Activated CD4-positive, alpha-beta memory T cell treated with anti-CD3 and anti-CD28 coated beads, Interleukin-2, amount 10 ng/mL, durations not matched to agents 7 days and 5 days (primary cell): Measurements from ENCODE around the gene CCDC63. TPM values are rescaled to one million over a fixed set of nuclear protein-coding genes. Genes with fewer than 3 reads are reported as not detected.

Experiments
- CTCF ChIA-PET: fragments of 350-600 bp; sonication (Branson Sonifier 250); formaldehyde crosslinking; loops from one replicate; lab custom pipeline; 2021; ENCODE audit warnings: antibody characterized with exemption, inconsistent platforms; lab: Charles Lee
- POLR2A ChIA-PET: fragments of 350-600 bp; sonication (Branson Sonifier 250); formaldehyde crosslinking; loops from one replicate; lab custom pipeline; 2021; ENCODE audit warnings: antibody characterized with exemption; lab: Charles Lee
- DNase-seq: peaks from one replicate; pipeline ENCODE4 v3.0.0-alpha.2; 2020
- H3K27ac Mint-ChIP-seq: one replicate; pipeline ENCODE4 v1.8.0; 2021; ENCODE audit warnings: mild to moderate bottlenecking, mixed read lengths
- H3K27me3 Mint-ChIP-seq: one replicate; pipeline ENCODE4 v1.8.0; 2021; ENCODE audit warnings: mixed read lengths
- H3K36me3 Mint-ChIP-seq: one replicate; pipeline ENCODE4 v1.8.0; 2021; ENCODE audit warnings: low read depth, mixed read lengths
- H3K4me1 Mint-ChIP-seq: one replicate; pipeline ENCODE4 v1.8.0; 2021; ENCODE audit warnings: mixed read lengths
- H3K4me3 Mint-ChIP-seq: one replicate; pipeline ENCODE4 v1.8.0; 2021; ENCODE audit warnings: mild to moderate bottlenecking, mixed read lengths
- H3K9me3 Mint-ChIP-seq: one replicate; pipeline ENCODE4 v1.8.0; 2021; ENCODE audit warnings: mixed read lengths
- total RNA-seq, 2 experiments: library from RNA; stranded (reverse); gene quantifications; one replicate each; pipeline ENCODE4 v1.2.3, GENCODE V29; 2021

Gene CCDC63
- total RNA-seq, 2 experiments from 2014 or later = not detected

- Mint-ChIP-seq H3K4me1 (peaks cover 2% of the 10 kb centered on the region), H3K4me3 (no peak overlapping the region), H3K27me3 (peaks cover 5% of the 10 kb centered on the region), H3K27ac (no peak overlapping the region), H3K36me3 (no peaks in the 10 kb centered on the region), H3K9me3 (no peaks in the 10 kb centered on the region)
- no peak for DNase-seq
- ChIA-PET POLR2A (no interaction called here), CTCF (no interaction called here)
These were observed 59.3 kb downstream of the CCDC63 start for GRCh38 chr12:110906083-110906482.

GRCh38 chr12:110906516-110906915 is 59.7 kb downstream of the CCDC63 start:
- H3K9me3 Mint-ChIP-seq = no peaks in the 10 kb centered on the region
- peaks cover 4% of the 10 kb centered on the region for H3K27me3 Mint-ChIP-seq

GRCh38 chr12:110906985-110907384 is 60.2 kb downstream of the CCDC63 start:
- CTCF ChIA-PET = no interaction called here
- Mint-ChIP-seq H3K27me3 (peaks cover 2% of the 10 kb centered on the region), H3K36me3 (no peaks in the 10 kb centered on the region), H3K4me1 (peaks cover 2% of the 10 kb centered on the region), H3K4me3 (no peak overlapping the region), H3K9me3 (no peaks in the 10 kb centered on the region), H3K27ac (no peak overlapping the region)
- no peak for DNase-seq
- POLR2A ChIA-PET = no interaction called here

More at GRCh38 chr12:110906516-110906915, 59.7 kb downstream of the CCDC63 start:
- Mint-ChIP-seq H3K27ac (no peak overlapping the region), H3K4me3 (no peak overlapping the region), H3K4me1 (peaks cover 2% of the 10 kb centered on the region), H3K36me3 (no peaks in the 10 kb centered on the region)
- POLR2A ChIA-PET = no interaction called here
- DNase-seq = no peak
- CTCF ChIA-PET = no interaction called here

GRCh38 chr12:110907583-110907982 is 60.8 kb downstream of the CCDC63 start:
- H3K27ac Mint-ChIP-seq = no peak overlapping the region
- CTCF ChIA-PET = no interaction called here
- H3K9me3 Mint-ChIP-seq = no peaks in the 10 kb centered on the region
- POLR2A ChIA-PET = no interaction called here
- no peak overlapping the region for H3K4me3 Mint-ChIP-seq
- no peaks in the 10 kb centered on the region for H3K27me3 Mint-ChIP-seq
- DNase-seq = no peak
- H3K36me3 Mint-ChIP-seq = no peaks in the 10 kb centered on the region
- H3K4me1 Mint-ChIP-seq = peaks cover 2% of the 10 kb centered on the region

GRCh38 chr12:110908377-110909152 is 61.8 kb downstream of the CCDC63 start:
- CTCF ChIA-PET = interaction anchor here (0.7 kb wide), 1 partner anchor 10 kb away, joined by 3 read pairs; no protein-coding TSS in a partner anchor
- H3K36me3 Mint-ChIP-seq = no peaks in the 10 kb centered on the region

GRCh38 chr12:110912263-110912662 is 65.5 kb downstream of the CCDC63 start:
- no peak for DNase-seq
- ChIA-PET CTCF (no interaction called here), POLR2A (no interaction called here)
- H3K9me3 Mint-ChIP-seq = no peaks in the 10 kb centered on the region
- H3K36me3 Mint-ChIP-seq = no peaks in the 10 kb centered on the region
- H3K27me3 Mint-ChIP-seq = peaks cover 2% of the 10 kb centered on the region
- H3K27ac Mint-ChIP-seq = no peak overlapping the region
- no peaks in the 10 kb centered on the region for H3K4me1 Mint-ChIP-seq
- no peak overlapping the region for H3K4me3 Mint-ChIP-seq

More at GRCh38 chr12:110908377-110909152, 61.8 kb downstream of the CCDC63 start:
- H3K9me3 Mint-ChIP-seq = no peaks in the 10 kb centered on the region
- POLR2A ChIA-PET = no interaction called here
- peaks cover 2% of the 10 kb centered on the region for H3K4me1 Mint-ChIP-seq
- no peak overlapping the region for H3K27ac Mint-ChIP-seq
- no peaks in the 10 kb centered on the region for H3K27me3 Mint-ChIP-seq
- no peak overlapping the region for H3K4me3 Mint-ChIP-seq
- no peak for DNase-seq

- CTCF ChIA-PET = no interaction called here
- H3K36me3 Mint-ChIP-seq = no peaks in the 10 kb centered on the region
These were observed 66.6 kb downstream of the CCDC63 start for GRCh38 chr12:110913119-110914056.

GRCh38 chr12:110916295-110916875 is 69.6 kb downstream of the CCDC63 start:
- no peaks in the 10 kb centered on the region for H3K36me3 Mint-ChIP-seq
- CTCF ChIA-PET = no interaction called here
- DNase-seq = no peak
- POLR2A ChIA-PET = no interaction called here
- H3K27me3 Mint-ChIP-seq = peaks cover 2% of the 10 kb centered on the region
- no peaks in the 10 kb centered on the region for H3K4me1 Mint-ChIP-seq
- H3K9me3 Mint-ChIP-seq = no peaks in the 10 kb centered on the region
- H3K4me3 Mint-ChIP-seq = no peak overlapping the region
- H3K27ac Mint-ChIP-seq = no peak overlapping the region

More at GRCh38 chr12:110913119-110914056, 66.6 kb downstream of the CCDC63 start:
- Mint-ChIP-seq H3K27me3 (peaks cover 2% of the 10 kb centered on the region), H3K27ac (no peak overlapping the region), H3K9me3 (no peaks in the 10 kb centered on the region), H3K4me1 (no peaks in the 10 kb centered on the region), H3K4me3 (no peak overlapping the region)
- no peak for DNase-seq
- POLR2A ChIA-PET = no interaction called here

- no peaks in the 10 kb centered on the region for H3K4me1 Mint-ChIP-seq
- ChIA-PET CTCF (no interaction called here), POLR2A (no interaction called here)
- H3K36me3 Mint-ChIP-seq = no peaks in the 10 kb centered on the region
- H3K9me3 Mint-ChIP-seq = no peaks in the 10 kb centered on the region
- peaks cover 2% of the 10 kb centered on the region for H3K27me3 Mint-ChIP-seq
- H3K4me3 Mint-ChIP-seq = no peak overlapping the region
- no peak overlapping the region for H3K27ac Mint-ChIP-seq
- DNase-seq = no peak
These were observed 70.7 kb downstream of the CCDC63 start for GRCh38 chr12:110917467-110917866.

- Mint-ChIP-seq H3K4me3 (no peak overlapping the region), H3K9me3 (no peaks in the 10 kb centered on the region), H3K36me3 (no peaks in the 10 kb centered on the region), H3K27ac (no peak overlapping the region), H3K27me3 (peaks cover 2% of the 10 kb centered on the region), H3K4me1 (no peaks in the 10 kb centered on the region)
- DNase-seq = no peak
- POLR2A ChIA-PET = no interaction called here
- CTCF ChIA-PET = no interaction called here
These were observed 71.2 kb downstream of the CCDC63 start for GRCh38 chr12:110917961-110918360.

- Mint-ChIP-seq H3K36me3 (no peaks in the 10 kb centered on the region), H3K9me3 (no peaks in the 10 kb centered on the region), H3K27ac (no peak overlapping the region), H3K4me1 (no peaks in the 10 kb centered on the region), H3K27me3 (peaks cover 2% of the 10 kb centered on the region), H3K4me3 (no peak overlapping the region)
- ChIA-PET CTCF (no interaction called here), POLR2A (no interaction called here)
- no peak for DNase-seq
These were observed 72.9 kb downstream of the CCDC63 start for GRCh38 chr12:110919720-110920119.

- Mint-ChIP-seq H3K27me3 (no peaks in the 10 kb centered on the region), H3K4me3 (no peak within 1 kb of the TSS), H3K36me3 (no peaks in the 10 kb centered on the region), H3K9me3 (no peaks in the 10 kb centered on the region), H3K27ac (no peak within 1 kb of the TSS), H3K4me1 (no peaks in the 10 kb centered on the region)
- POLR2A ChIA-PET = no interaction called here
- CTCF ChIA-PET = interaction anchor here (0.6 kb wide), 1 partner anchor 688 kb away, joined by 3 read pairs; no protein-coding TSS in a partner anchor
- no peak for DNase-seq
These were observed 73.6 kb downstream of the CCDC63 start, which contains the start of gene MYL2 for GRCh38 chr12:110920324-110920910. MYL2 (minus strand) TSS chr12:110920579; CDS start chr12:110920529, 50 bp downstream.
